ENCODE results near the gene NFATC3. TPM values are rescaled to one million over a fixed set of nuclear protein-coding genes. Genes with fewer than 3 reads are reported as not detected.

The NFATC3 gene
- total and polyA plus RNA-seq, 2 donors (not counting 1 experiment from before 2014, with no cell fraction given): 33.4 to 115 TPM

DNA sequence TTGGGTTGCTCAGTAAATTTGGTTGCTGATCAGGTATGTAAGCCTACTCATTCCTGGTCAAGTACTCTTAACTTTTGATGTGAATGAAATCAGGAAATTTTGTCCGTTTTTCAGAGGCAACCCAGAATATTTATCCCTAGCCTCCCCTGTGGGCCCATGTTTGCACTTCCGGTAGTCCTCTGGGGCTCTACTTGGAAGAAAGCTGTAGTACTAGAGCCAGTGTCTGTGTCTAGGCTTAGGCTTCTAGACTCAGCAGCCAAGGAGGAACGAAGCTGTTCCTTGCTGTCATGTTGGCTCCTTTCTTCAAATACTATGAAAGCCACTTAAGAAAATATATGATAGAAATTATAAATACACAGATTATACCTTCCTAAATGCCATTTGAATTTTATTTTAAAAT is 129.6 kb downstream of the NFATC3 start:
- H3K4me1 Mint-ChIP-seq: peaks cover 12% of the 10 kb centered on the region
- no peak overlapping the region for H3K4me2 ChIP-seq (replicated peaks; ENCODE audit: low read depth, low read length, poor library complexity, severe bottlenecking)
- DNase-seq (no peak), ATAC-seq (ENCODE audit: low read depth) (no peak)
- H3K27ac ChIP-seq (ENCODE audit: low read length in 2 of 2): peak overlapping the region in 1 of 2 donors; percentile 42
- H3K27ac Mint-ChIP-seq: peak overlapping the region; percentile 56
- no CpG with 5 or more reads among the region's 3 CpGs for WGBS (ENCODE audit: insufficient coverage)
- no peak overlapping the region for H2AFZ ChIP-seq (ENCODE audit: insufficient read depth, low read depth, low read length, poor library complexity, severe bottlenecking)
- no peaks in the 10 kb centered on the region for H3K4me1 ChIP-seq (ENCODE audit: control insufficient read depth in 2 of 2, insufficient read depth in 2 of 2, low read length in 2 of 2)
- H3K9me3 ChIP-seq (ENCODE audit: control extremely low read depth in 1 of 3, control insufficient read depth in 2 of 3, insufficient read depth in 1 of 3, low read length in 2 of 3): no peaks in the 10 kb centered on the region
- H3K9me3 Mint-ChIP-seq (ENCODE audit: insufficient read depth): no peaks in the 10 kb centered on the region
- no peak overlapping the region for H3K4me3 Mint-ChIP-seq
- intact Hi-C loops (cut with micrococcal nuclease): no loop called here
- H3K27me3 Mint-ChIP-seq: no peaks in the 10 kb centered on the region
- ChIA-PET POLR2A (no interaction called here), CTCF (interaction anchor here (1.1 kb wide), 1 partner anchor 47 kb away, joined by 3 read pairs; no protein-coding TSS in a partner anchor)
- H3K36me3 ChIP-seq (replicated peaks in 1 of 2; ENCODE audit: control extremely low read depth in 1 of 2, control insufficient read depth in 1 of 2, extremely low read depth in 1 of 2, insufficient read depth in 2 of 2, low read length in 1 of 2): peaks cover 0 to 29% of the 10 kb centered on the region in 2 experiments
- H3K27me3 ChIP-seq (replicated peaks in 1 of 4; ENCODE audit: control extremely low read depth in 1 of 4, control insufficient read depth in 3 of 4, insufficient read depth in 4 of 4, low read length in 3 of 4): no peaks in the 10 kb centered on the region
- peaks cover 46% of the 10 kb centered on the region for H4K20me1 ChIP-seq (ENCODE audit: control insufficient read depth, insufficient read depth, low read length, poor library complexity, severe bottlenecking)
- H3K79me2 ChIP-seq (ENCODE audit: control insufficient read depth, insufficient read depth, low read length): peaks cover 58% of the 10 kb centered on the region
- H3K4me3 ChIP-seq (ENCODE audit: control extremely low read depth in 1 of 5, extremely low read depth in 1 of 5, insufficient read depth in 1 of 5, low read depth in 2 of 5, low read length in 4 of 5): no peak overlapping the region
- TF ChIP-seq, protein P1, sequence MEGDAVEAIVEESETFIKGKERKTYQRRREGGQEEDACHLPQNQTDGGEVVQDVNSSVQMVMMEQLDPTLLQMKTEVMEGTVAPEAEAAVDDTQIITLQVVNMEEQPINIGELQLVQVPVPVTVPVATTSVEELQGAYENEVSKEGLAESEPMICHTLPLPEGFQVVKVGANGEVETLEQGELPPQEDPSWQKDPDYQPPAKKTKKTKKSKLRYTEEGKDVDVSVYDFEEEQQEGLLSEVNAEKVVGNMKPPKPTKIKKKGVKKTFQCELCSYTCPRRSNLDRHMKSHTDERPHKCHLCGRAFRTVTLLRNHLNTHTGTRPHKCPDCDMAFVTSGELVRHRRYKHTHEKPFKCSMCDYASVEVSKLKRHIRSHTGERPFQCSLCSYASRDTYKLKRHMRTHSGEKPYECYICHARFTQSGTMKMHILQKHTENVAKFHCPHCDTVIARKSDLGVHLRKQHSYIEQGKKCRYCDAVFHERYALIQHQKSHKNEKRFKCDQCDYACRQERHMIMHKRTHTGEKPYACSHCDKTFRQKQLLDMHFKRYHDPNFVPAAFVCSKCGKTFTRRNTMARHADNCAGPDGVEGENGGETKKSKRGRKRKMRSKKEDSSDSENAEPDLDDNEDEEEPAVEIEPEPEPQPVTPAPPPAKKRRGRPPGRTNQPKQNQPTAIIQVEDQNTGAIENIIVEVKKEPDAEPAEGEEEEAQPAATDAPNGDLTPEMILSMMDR (IDR thresholded peaks at IDR 0.05): no peak
- TF ChIP-seq EZH2 (IDR thresholded peaks at IDR 0.05; ENCODE audit: borderline replicate concordance, insufficient read depth, low read depth, low read length, poor library complexity, severe bottlenecking): no peak
- no peak overlapping the region for H3K9ac ChIP-seq (ENCODE audit: low read length)

DNA sequence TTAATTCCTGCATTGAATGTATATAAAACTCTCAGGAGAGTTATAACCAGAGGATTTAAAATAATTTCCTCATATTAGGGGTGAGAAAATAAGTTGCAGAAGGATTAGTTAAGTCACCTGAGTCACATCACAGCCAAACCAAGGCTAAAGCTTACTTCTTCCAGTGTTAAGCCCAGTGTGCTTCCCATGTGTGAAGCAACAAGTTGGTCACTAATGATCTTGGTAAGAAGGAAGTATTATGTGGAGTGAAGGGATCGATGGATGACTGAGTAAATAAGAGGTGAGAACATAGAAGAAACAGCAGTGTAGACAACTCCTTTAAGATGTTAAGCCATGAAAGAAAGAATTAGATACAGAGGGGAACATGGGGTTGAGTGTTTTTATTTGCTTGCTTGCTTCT is 130.1 kb downstream of the NFATC3 start:
- no peak overlapping the region for H3K4me3 Mint-ChIP-seq
- intact Hi-C loops (cut with micrococcal nuclease): no loop called here
- no peak overlapping the region for H3K4me2 ChIP-seq (replicated peaks; ENCODE audit: low read depth, low read length, poor library complexity, severe bottlenecking)
- H3K36me3 ChIP-seq (replicated peaks in 1 of 2; ENCODE audit: control extremely low read depth in 1 of 2, control insufficient read depth in 1 of 2, extremely low read depth in 1 of 2, insufficient read depth in 2 of 2, low read length in 1 of 2): peaks cover 0 to 33% of the 10 kb centered on the region in 2 experiments
- H3K4me1 ChIP-seq (ENCODE audit: control insufficient read depth in 2 of 2, insufficient read depth in 2 of 2, low read length in 2 of 2): no peaks in the 10 kb centered on the region
- H3K9me3 Mint-ChIP-seq (ENCODE audit: insufficient read depth): no peaks in the 10 kb centered on the region
- peak overlapping the region; percentile 15 for H3K27ac Mint-ChIP-seq
- DNase-seq: no peak
- ChIA-PET POLR2A (no interaction called here), CTCF (no interaction called here)
- H4K20me1 ChIP-seq (ENCODE audit: control insufficient read depth, insufficient read depth, low read length, poor library complexity, severe bottlenecking): peaks cover 40% of the 10 kb centered on the region
- H3K4me1 Mint-ChIP-seq: peaks cover 12% of the 10 kb centered on the region
- no peaks in the 10 kb centered on the region for H3K9me3 ChIP-seq (ENCODE audit: control extremely low read depth in 1 of 3, control insufficient read depth in 2 of 3, insufficient read depth in 1 of 3, low read length in 2 of 3)
- 75% methylated on average over 1 of the region's 1 CpG for WGBS (ENCODE audit: insufficient coverage)
- H3K79me2 ChIP-seq (ENCODE audit: control insufficient read depth, insufficient read depth, low read length): peaks cover 53% of the 10 kb centered on the region
- no peaks in the 10 kb centered on the region for H3K27me3 ChIP-seq (replicated peaks in 1 of 4; ENCODE audit: control extremely low read depth in 1 of 4, control insufficient read depth in 3 of 4, insufficient read depth in 4 of 4, low read length in 3 of 4)
- H3K27me3 Mint-ChIP-seq: no peaks in the 10 kb centered on the region
- TF ChIP-seq, protein P1 (IDR thresholded peaks at IDR 0.05): no peak
- no peak for TF ChIP-seq EZH2 (IDR thresholded peaks at IDR 0.05; ENCODE audit: borderline replicate concordance, insufficient read depth, low read depth, low read length, poor library complexity, severe bottlenecking)
- no peak overlapping the region for H3K9ac ChIP-seq (ENCODE audit: low read length)
- peak overlapping the region in 1 of 2 donors; percentile 26 for H3K27ac ChIP-seq (ENCODE audit: low read length in 2 of 2)
- no peak overlapping the region for H3K4me3 ChIP-seq (ENCODE audit: control extremely low read depth in 1 of 5, extremely low read depth in 1 of 5, insufficient read depth in 1 of 5, low read depth in 2 of 5, low read length in 4 of 5)
- H2AFZ ChIP-seq (ENCODE audit: insufficient read depth, low read depth, low read length, poor library complexity, severe bottlenecking): no peak overlapping the region
- ATAC-seq (ENCODE audit: low read depth): no peak

All from B cell (primary cell).